T-helper 17 cell (primary cell): ENCODE results near the gene ZNG1F. TPM values are rescaled to one million over a fixed set of nuclear protein-coding genes. Genes with fewer than 3 reads are reported as not detected.
"Not testable (repeated sequence)": the region's sequence is repeated elsewhere in the genome, so short reads cannot be mapped to it uniquely, and the experiment has no call there.

Experiments
- ATAC-seq: fragments of 150-1000 bp; cut with Tn5 transposase; 2 replicates; pipeline ENCODE4 v1.10.0; 2021; ENCODE audit warnings: mild to moderate bottlenecking, moderate library complexity
- DNase-seq, 3 donors: peaks; one replicate each; pipeline versions ENCODE4 v3.0.0 to v3.0.0-alpha.2; 2020 to 2021
- H3K9me3 ChIP-seq: one replicate; pipeline ENCODE4 v1.7.0; 2013; ENCODE audit warnings: low read length, mild to moderate bottlenecking; ENCODE audit not compliant: control insufficient read depth, poor library complexity, severe bottlenecking
- H3K27ac Mint-ChIP-seq: one replicate; pipeline ENCODE4 v1.8.0; 2022; ENCODE audit warnings: mild to moderate bottlenecking, moderate library complexity, mixed read lengths
- H3K27me3 Mint-ChIP-seq: one replicate; pipeline ENCODE4 v1.8.0; 2022; ENCODE audit warnings: mixed read lengths
- H3K36me3 Mint-ChIP-seq: one replicate; pipeline ENCODE4 v1.8.0; 2022; ENCODE audit warnings: low read depth, mixed read lengths
- H3K4me1 Mint-ChIP-seq: one replicate; pipeline ENCODE4 v1.8.0; 2022; ENCODE audit warnings: mild to moderate bottlenecking, mixed read lengths
- H3K4me3 Mint-ChIP-seq: one replicate; pipeline ENCODE4 v1.8.0; 2022; ENCODE audit warnings: mild to moderate bottlenecking, moderate library complexity, mixed read lengths
- total RNA-seq, 4 donors: library from RNA in 2 of 4; stranded (reverse) in 2 of 4; gene quantifications; one replicate each; pipeline ENCODE4 v1.2.3 and lab custom pipeline; 2022 to 2026

ZNG1F gene
- total RNA-seq (10 to 100 TPM in 1 of 2 donors, 1 to 10 TPM in 1; 7.3 to 14.4 TPM), total RNA-seq (lab: John Stamatoyannopoulos, UW) (3.8 to 4.1 reads per million in 2 donors)

GRCh38 chr9:41189217-41189616 lies at the start of gene ZNG1F:
ZNG1F (minus strand) TSS chr9:41189317; CDS start chr9:41189258, 59 bp downstream.
- not testable (repeated sequence) for H3K9me3 ChIP-seq, H3K4me3 Mint-ChIP-seq, H3K36me3 Mint-ChIP-seq

DNA sequence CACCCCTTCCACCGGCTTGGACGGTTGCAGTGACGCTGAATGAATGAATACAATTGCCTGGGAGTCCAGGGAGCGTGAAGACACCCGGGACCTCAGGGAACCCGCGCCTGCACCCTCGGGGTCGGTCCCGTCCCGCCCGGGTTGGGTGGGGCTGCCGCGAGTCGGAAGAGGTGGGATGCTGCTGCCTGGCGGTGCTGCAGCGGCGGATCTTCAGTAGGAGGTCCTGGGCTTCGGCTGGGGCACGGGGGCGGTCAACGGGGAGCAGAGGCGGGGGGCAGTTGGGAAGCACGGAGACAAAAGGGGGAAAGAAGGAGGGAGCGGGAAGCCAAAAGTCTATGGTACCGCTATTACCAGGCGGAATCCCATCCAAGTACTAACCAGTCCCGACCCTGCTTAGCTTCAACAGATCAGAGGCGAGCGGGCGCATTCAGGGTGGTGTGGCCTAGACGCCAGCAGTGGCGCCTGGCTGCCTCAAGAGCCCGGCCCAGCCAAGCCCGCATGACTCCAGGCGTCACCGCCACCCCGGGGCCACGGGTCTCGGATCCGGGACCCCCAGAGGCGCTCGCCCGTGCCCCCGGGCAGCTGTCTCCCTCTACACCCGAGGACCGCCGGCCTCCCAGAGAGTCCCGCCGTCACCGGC lies 48.1 kb upstream of the ZNG1F start:
- DNase-seq = peak in 2 of 3 donors; percentile 15 to 54
- not testable (repeated sequence) for H3K27me3 Mint-ChIP-seq, H3K27ac Mint-ChIP-seq, H3K36me3 Mint-ChIP-seq, H3K4me3 Mint-ChIP-seq, H3K9me3 ChIP-seq, H3K4me1 Mint-ChIP-seq, ATAC-seq

More at GRCh38 chr9:41189217-41189616, at the start of gene ZNG1F:
- not testable (repeated sequence) for DNase-seq, ATAC-seq, H3K4me1 Mint-ChIP-seq, H3K27me3 Mint-ChIP-seq, H3K27ac Mint-ChIP-seq

- DNase-seq, H3K4me1 Mint-ChIP-seq, H3K9me3 ChIP-seq, H3K4me3 Mint-ChIP-seq, ATAC-seq, H3K36me3 Mint-ChIP-seq, H3K27me3 Mint-ChIP-seq, H3K27ac Mint-ChIP-seq: not testable (repeated sequence)
Observed at GRCh38 chr9:41236486-41237109, 47.5 kb upstream of the ZNG1F start.

GRCh38 chr9:41234811-41235805 lies 46.0 kb upstream of the ZNG1F start:
- H3K9me3 ChIP-seq, H3K4me3 Mint-ChIP-seq, H3K27me3 Mint-ChIP-seq, H3K36me3 Mint-ChIP-seq, H3K4me1 Mint-ChIP-seq, H3K27ac Mint-ChIP-seq: not testable (repeated sequence)
- DNase-seq (peak in 2 of 3 donors; percentile 19 to 28), ATAC-seq (peak; percentile 81)

GRCh38 chr9:41234221-41234620 lies 45.1 kb upstream of the ZNG1F start:
- H3K27ac Mint-ChIP-seq, H3K36me3 Mint-ChIP-seq, H3K27me3 Mint-ChIP-seq, H3K4me3 Mint-ChIP-seq, H3K9me3 ChIP-seq, H3K4me1 Mint-ChIP-seq, ATAC-seq, DNase-seq: not testable (repeated sequence)

DNA sequence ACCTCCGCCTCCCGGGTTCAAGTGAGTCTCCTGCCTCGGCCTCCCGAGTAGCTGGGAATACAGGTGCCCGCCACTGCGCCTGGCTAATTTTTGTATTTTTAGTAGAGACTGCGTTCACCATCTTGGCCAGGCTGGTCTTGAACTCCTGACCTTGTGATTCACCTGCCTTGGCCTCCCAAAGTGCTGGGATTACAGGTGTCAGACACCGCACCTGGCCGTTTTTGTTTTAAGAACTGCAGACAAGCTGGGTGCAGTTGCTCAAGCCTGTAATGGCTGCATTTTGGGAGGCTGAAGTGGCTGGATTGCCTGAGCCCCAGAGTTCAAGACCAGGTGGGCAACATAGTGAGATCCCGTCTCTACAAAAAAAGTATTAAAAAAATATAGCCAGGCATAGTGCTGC lies 43.2 kb upstream of the ZNG1F start:
- not testable (repeated sequence) for H3K36me3 Mint-ChIP-seq, ATAC-seq, H3K27me3 Mint-ChIP-seq, H3K4me1 Mint-ChIP-seq, DNase-seq, H3K4me3 Mint-ChIP-seq, H3K27ac Mint-ChIP-seq, H3K9me3 ChIP-seq

DNA sequence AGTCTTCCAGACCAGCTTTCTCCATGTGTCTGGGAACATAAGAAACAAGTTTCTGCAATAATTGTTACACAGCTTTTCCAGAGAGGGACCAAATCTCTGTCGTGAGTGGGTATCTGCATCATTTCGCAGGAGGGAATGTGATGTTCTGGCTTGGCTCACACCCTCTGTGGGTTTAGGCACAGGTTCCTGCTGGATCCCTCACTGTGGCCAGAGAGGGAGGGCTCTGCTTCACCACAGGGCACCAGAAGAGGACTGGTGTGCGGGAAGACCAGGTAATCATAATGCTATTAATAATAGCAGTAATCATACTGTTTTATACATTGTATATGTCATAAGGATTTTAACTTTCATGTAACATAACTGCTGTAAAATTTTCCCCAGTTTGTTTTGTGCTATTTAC lies 41.3 kb upstream of the ZNG1F start:
- not testable (repeated sequence) for H3K4me1 Mint-ChIP-seq, H3K27me3 Mint-ChIP-seq, H3K4me3 Mint-ChIP-seq, ATAC-seq, H3K9me3 ChIP-seq, H3K36me3 Mint-ChIP-seq, DNase-seq, H3K27ac Mint-ChIP-seq

DNA sequence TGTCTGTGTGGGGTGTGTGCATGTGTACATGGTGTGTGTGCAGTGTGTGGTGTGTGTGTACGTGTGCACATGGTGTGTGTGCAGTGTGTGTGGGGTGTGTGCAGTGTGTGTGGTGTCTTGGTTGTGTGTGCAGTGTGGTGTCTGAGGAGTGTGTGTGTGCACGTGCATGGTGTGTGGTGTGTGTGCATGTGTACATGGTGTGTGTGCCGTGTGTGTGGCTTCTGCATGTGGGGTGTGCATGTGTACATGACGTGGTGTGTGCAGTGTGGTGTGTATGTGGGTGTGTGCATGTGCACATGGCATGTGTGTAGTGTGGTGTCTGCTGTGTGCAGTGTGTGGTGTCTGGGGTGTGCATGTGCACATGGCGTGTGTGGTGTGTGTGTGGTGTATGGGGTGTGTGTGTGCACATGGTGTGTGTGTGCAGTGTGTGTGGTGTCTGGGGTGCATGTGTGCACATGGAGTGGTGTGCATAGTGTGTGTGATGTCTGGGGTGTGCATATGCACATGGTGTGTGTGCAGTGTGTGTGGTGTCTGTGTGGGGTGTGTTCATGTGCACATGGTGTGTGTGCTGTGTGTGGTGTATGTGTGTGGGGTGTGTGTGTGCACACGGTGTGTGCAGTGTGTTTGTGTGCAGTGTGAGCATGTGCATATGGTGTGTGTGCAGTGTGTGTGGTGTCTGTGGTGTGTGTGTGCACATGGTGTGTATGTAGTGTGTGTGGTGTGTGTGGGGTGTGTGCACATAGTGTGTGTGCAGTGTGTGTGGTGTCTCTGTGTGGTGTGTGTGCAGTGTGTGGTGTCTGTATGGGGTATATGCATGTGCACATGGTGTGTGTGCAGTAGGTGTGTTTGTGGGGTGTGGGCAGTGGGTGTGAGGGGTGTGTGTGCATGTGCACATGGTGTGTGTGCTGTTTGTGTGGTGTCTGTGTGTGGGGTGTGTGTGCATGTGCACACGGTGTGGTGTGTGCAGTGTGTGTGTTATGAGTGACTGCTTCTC lies 40.6 kb upstream of the ZNG1F start:
- DNase-seq (no peak), ATAC-seq (peak; percentile 62)
- no peaks in the 10 kb centered on the region for H3K4me1 Mint-ChIP-seq
- no peak overlapping the region for H3K4me3 Mint-ChIP-seq
- no peaks in the 10 kb centered on the region for H3K9me3 ChIP-seq
- no peaks in the 10 kb centered on the region for H3K36me3 Mint-ChIP-seq
- H3K27ac Mint-ChIP-seq = no peak overlapping the region
- H3K27me3 Mint-ChIP-seq = no peaks in the 10 kb centered on the region

DNA sequence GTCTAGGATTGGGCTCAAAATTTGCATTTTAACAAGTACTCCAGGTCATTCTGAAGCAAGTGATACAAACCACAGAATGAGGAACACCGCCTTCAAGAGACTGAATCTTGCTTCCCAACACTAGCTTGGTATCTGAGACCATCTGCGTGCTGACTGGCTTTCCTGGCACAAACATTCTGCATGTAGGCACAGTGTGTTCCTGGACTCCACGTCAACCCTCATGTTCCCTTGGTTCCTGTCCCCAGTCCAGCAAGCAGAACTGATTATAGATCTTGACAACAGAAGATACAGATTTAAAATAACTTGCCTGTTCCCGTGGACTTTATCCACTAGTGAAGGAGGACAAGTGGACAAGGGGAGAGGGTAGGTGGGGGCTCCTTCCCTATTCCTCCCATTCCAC lies 30.7 kb upstream of the ZNG1F start:
- H3K27ac Mint-ChIP-seq, H3K27me3 Mint-ChIP-seq: not testable (repeated sequence)

GRCh38 chr9:41188439-41188838 lies 678 bp downstream of the ZNG1F start:
- H3K9me3 ChIP-seq, ATAC-seq, H3K36me3 Mint-ChIP-seq, H3K4me1 Mint-ChIP-seq, H3K27ac Mint-ChIP-seq, DNase-seq, H3K27me3 Mint-ChIP-seq, H3K4me3 Mint-ChIP-seq: not testable (repeated sequence)

More for the DNA sequence above, 30.7 kb upstream of the ZNG1F start:
- H3K36me3 Mint-ChIP-seq, H3K4me1 Mint-ChIP-seq, DNase-seq, ATAC-seq, H3K4me3 Mint-ChIP-seq, H3K9me3 ChIP-seq: not testable (repeated sequence)

GRCh38 chr9:41174994-41175393 lies 14.1 kb downstream of the ZNG1F start:
- H3K4me3 Mint-ChIP-seq = not testable (repeated sequence)

GRCh38 chr9:41150116-41150515 lies 39.0 kb downstream of the ZNG1F start:
- not testable (repeated sequence) for ATAC-seq, H3K4me3 Mint-ChIP-seq, H3K9me3 ChIP-seq, H3K36me3 Mint-ChIP-seq, H3K4me1 Mint-ChIP-seq, H3K27ac Mint-ChIP-seq, DNase-seq, H3K27me3 Mint-ChIP-seq

More at GRCh38 chr9:41174994-41175393, 14.1 kb downstream of the ZNG1F start:
- not testable (repeated sequence) for H3K27ac Mint-ChIP-seq, DNase-seq, H3K27me3 Mint-ChIP-seq, ATAC-seq, H3K4me1 Mint-ChIP-seq, H3K36me3 Mint-ChIP-seq, H3K9me3 ChIP-seq
